ENCODE measurements around the gene SPAG16. TPM values are rescaled to one million over a fixed set of nuclear protein-coding genes. Genes with fewer than 3 reads are reported as not detected.

Gene SPAG16
- total RNA-seq, 1 donor from 2014 or later: 18.1 TPM

GRCh38 chr2:213246497-213247281, 37.6 kb upstream of the SPAG16 start:
- H3K4me1 Mint-ChIP-seq (ENCODE audit: low read depth, unreplicated experiment): peaks cover under 1% of the 10 kb centered on the region
- DNase-seq: peak; percentile 57
- H3K36me3 Mint-ChIP-seq (ENCODE audit: unreplicated experiment): no peaks in the 10 kb centered on the region
- no peak overlapping the region for H3K4me3 Mint-ChIP-seq (ENCODE audit: unreplicated experiment)
- H3K9me3 Mint-ChIP-seq (ENCODE audit: unreplicated experiment): no peaks in the 10 kb centered on the region
- no peaks in the 10 kb centered on the region for H3K27me3 Mint-ChIP-seq (ENCODE audit: unreplicated experiment)
- TF ChIP-seq CTCF (IDR thresholded peaks at IDR 0.05; ENCODE audit: partially characterized antibody, unreplicated experiment): peak; percentile 97
- no peak overlapping the region for H3K27ac Mint-ChIP-seq (ENCODE audit: unreplicated experiment)

- no peak overlapping the region for H3K27ac Mint-ChIP-seq (ENCODE audit: unreplicated experiment)
- H3K4me1 Mint-ChIP-seq (ENCODE audit: low read depth, unreplicated experiment): peaks cover 9% of the 10 kb centered on the region
Measured at GRCh38 chr2:213247566-213247965, 36.7 kb upstream of the SPAG16 start.

GRCh38 chr2:213248637-213249036, 35.6 kb upstream of the SPAG16 start:
- no peak for TF ChIP-seq CTCF (IDR thresholded peaks at IDR 0.05; ENCODE audit: partially characterized antibody, unreplicated experiment)
- H3K4me1 Mint-ChIP-seq (ENCODE audit: low read depth, unreplicated experiment): peaks cover 18% of the 10 kb centered on the region
- no peaks in the 10 kb centered on the region for H3K9me3 Mint-ChIP-seq (ENCODE audit: unreplicated experiment)
- no peak overlapping the region for H3K27ac Mint-ChIP-seq (ENCODE audit: unreplicated experiment)
- no peaks in the 10 kb centered on the region for H3K27me3 Mint-ChIP-seq (ENCODE audit: unreplicated experiment)
- no peak for DNase-seq
- H3K4me3 Mint-ChIP-seq (ENCODE audit: unreplicated experiment): no peak overlapping the region
- H3K36me3 Mint-ChIP-seq (ENCODE audit: unreplicated experiment): no peaks in the 10 kb centered on the region

More at GRCh38 chr2:213247566-213247965, 36.7 kb upstream of the SPAG16 start:
- Mint-ChIP-seq H3K36me3 (ENCODE audit: unreplicated experiment) (no peaks in the 10 kb centered on the region), H3K9me3 (ENCODE audit: unreplicated experiment) (no peaks in the 10 kb centered on the region), H3K27me3 (ENCODE audit: unreplicated experiment) (no peaks in the 10 kb centered on the region), H3K4me3 (ENCODE audit: unreplicated experiment) (no peak overlapping the region)
- TF ChIP-seq CTCF (IDR thresholded peaks at IDR 0.05; ENCODE audit: partially characterized antibody, unreplicated experiment): no peak
- no peak for DNase-seq

GRCh38 chr2:213249502-213249901, 34.8 kb upstream of the SPAG16 start:
- no peak overlapping the region for H3K4me3 Mint-ChIP-seq (ENCODE audit: unreplicated experiment)
- no peaks in the 10 kb centered on the region for H3K36me3 Mint-ChIP-seq (ENCODE audit: unreplicated experiment)
- H3K9me3 Mint-ChIP-seq (ENCODE audit: unreplicated experiment): no peaks in the 10 kb centered on the region
- TF ChIP-seq CTCF (IDR thresholded peaks at IDR 0.05; ENCODE audit: partially characterized antibody, unreplicated experiment): no peak
- no peak overlapping the region for H3K27ac Mint-ChIP-seq (ENCODE audit: unreplicated experiment)
- DNase-seq: no peak
- H3K27me3 Mint-ChIP-seq (ENCODE audit: unreplicated experiment): peaks cover 1% of the 10 kb centered on the region
- H3K4me1 Mint-ChIP-seq (ENCODE audit: low read depth, unreplicated experiment): peaks cover 18% of the 10 kb centered on the region

GRCh38 chr2:213251618-213252017, 32.6 kb upstream of the SPAG16 start:
- TF ChIP-seq CTCF (IDR thresholded peaks at IDR 0.05; ENCODE audit: partially characterized antibody, unreplicated experiment): peak; percentile 83
- H3K9me3 Mint-ChIP-seq (ENCODE audit: unreplicated experiment): peaks cover 3% of the 10 kb centered on the region

More at GRCh38 chr2:213251618-213252017, 32.6 kb upstream of the SPAG16 start:
- Mint-ChIP-seq H3K27ac (ENCODE audit: unreplicated experiment) (peak overlapping the region; percentile 14), H3K4me3 (ENCODE audit: unreplicated experiment) (peak overlapping the region; percentile 8), H3K36me3 (ENCODE audit: unreplicated experiment) (no peaks in the 10 kb centered on the region), H3K4me1 (ENCODE audit: low read depth, unreplicated experiment) (peaks cover 18% of the 10 kb centered on the region), H3K27me3 (ENCODE audit: unreplicated experiment) (peaks cover 1% of the 10 kb centered on the region)
- DNase-seq: no peak
